ENCODE results near the gene SNX25. TPM values are rescaled to one million over a fixed set of nuclear protein-coding genes. Genes with fewer than 3 reads are reported as not detected.

Gene SNX25
- total and polyA plus RNA-seq, 2 experiments from 2014 or later, result 6.9 to 25.0 TPM

DNA sequence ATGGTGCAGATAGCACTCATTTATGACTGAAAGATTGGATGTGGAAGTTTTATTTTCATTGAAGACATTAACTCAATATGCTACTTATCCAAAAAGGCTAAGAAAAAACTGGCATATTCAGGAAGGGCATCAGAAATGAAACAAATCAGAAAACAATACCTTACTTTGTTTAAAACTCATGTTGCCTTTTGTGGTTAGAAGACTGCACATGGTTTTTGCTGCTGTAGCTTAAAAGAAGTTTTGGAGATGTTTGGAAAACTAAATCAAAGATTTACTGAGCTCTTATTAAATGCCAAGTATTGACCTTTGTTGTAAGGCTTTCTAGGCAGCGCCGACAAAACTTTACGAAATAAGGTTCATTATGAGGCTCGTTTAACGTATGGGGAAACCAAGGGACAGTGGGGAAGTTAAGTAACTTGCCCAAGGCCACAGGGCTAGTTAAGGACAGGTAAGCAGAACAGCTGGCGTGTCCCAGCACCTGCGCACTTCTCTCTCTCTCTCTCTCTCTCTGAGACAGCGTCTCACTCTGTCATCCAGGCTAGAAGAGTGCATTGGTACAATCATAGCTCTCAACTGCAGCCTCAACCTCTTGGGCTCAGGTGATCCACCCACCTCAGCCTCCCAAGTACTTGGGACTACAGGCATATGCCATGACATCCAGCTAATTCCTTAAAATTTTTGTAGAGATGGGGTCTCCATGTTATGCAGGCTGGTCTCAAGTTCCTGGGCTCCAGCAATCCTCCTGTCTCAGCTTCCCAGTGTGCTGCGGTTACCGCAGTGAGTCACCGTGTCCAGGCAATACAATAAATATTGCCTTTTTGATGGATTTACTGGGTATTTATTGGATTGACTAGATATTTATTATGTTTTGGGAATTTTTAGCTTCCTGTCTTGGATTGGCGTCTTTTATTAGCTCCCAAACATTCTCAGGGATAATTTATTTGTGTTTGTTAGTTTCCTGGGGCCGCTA lies 170.2 kb downstream of the SNX25 start:
- Histone ChIP-seq H3K27me3 (ENCODE audit: insufficient read depth) (no peaks in the 10 kb centered on the region), H3K79me2 (replicated peaks; ENCODE audit: insufficient read depth) (no peaks in the 10 kb centered on the region), H3K4me2 (no peak overlapping the region), H3K27ac (ENCODE audit: low read depth) (no peak overlapping the region), H3K9me2 (ENCODE audit: insufficient read depth) (no peaks in the 10 kb centered on the region), H2AFZ (no peak overlapping the region), H4K20me1 (replicated peaks; ENCODE audit: insufficient read depth) (no peaks in the 10 kb centered on the region), H3K4me3 (no peak overlapping the region), H3K4me1 (ENCODE audit: insufficient read depth) (0 out of 2 replicates have a peak, but pooled peaks cover 3% of the 10 kb centered on the region), H3K36me3 (ENCODE audit: insufficient read depth) (no peaks in the 10 kb centered on the region), H3F3A (replicated peaks; ENCODE audit: low read depth) (no peaks in the 10 kb centered on the region)
- ATAC-seq (no peak), DNase-seq (ENCODE audit: low spot score) (no peak)
- no peak overlapping the region for H3K27ac Mint-ChIP-seq
- no peak for TF ChIP-seq ZNF114 (CRISPR knock-in tag; IDR thresholded peaks at IDR 0.05)
- TF ChIP-seq STAT1 (IDR thresholded peaks at IDR 0.05; ENCODE audit: unreplicated experiment), result no peak
- TF ChIP-seq, protein P1, sequence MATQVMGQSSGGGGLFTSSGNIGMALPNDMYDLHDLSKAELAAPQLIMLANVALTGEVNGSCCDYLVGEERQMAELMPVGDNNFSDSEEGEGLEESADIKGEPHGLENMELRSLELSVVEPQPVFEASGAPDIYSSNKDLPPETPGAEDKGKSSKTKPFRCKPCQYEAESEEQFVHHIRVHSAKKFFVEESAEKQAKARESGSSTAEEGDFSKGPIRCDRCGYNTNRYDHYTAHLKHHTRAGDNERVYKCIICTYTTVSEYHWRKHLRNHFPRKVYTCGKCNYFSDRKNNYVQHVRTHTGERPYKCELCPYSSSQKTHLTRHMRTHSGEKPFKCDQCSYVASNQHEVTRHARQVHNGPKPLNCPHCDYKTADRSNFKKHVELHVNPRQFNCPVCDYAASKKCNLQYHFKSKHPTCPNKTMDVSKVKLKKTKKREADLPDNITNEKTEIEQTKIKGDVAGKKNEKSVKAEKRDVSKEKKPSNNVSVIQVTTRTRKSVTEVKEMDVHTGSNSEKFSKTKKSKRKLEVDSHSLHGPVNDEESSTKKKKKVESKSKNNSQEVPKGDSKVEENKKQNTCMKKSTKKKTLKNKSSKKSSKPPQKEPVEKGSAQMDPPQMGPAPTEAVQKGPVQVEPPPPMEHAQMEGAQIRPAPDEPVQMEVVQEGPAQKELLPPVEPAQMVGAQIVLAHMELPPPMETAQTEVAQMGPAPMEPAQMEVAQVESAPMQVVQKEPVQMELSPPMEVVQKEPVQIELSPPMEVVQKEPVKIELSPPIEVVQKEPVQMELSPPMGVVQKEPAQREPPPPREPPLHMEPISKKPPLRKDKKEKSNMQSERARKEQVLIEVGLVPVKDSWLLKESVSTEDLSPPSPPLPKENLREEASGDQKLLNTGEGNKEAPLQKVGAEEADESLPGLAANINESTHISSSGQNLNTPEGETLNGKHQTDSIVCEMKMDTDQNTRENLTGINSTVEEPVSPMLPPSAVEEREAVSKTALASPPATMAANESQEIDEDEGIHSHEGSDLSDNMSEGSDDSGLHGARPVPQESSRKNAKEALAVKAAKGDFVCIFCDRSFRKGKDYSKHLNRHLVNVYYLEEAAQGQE (IDR thresholded peaks at IDR 0.05; ENCODE audit: unreplicated experiment), result no peak
- no peak for TF ChIP-seq EZH2phosphoT487 (IDR thresholded peaks at IDR 0.05; ENCODE audit: unreplicated experiment)
- TF ChIP-seq ZNF331 (CRISPR knock-in tag; IDR thresholded peaks at IDR 0.05; ENCODE audit: low read depth), result no peak
- TF ChIP-seq, protein P2, sequence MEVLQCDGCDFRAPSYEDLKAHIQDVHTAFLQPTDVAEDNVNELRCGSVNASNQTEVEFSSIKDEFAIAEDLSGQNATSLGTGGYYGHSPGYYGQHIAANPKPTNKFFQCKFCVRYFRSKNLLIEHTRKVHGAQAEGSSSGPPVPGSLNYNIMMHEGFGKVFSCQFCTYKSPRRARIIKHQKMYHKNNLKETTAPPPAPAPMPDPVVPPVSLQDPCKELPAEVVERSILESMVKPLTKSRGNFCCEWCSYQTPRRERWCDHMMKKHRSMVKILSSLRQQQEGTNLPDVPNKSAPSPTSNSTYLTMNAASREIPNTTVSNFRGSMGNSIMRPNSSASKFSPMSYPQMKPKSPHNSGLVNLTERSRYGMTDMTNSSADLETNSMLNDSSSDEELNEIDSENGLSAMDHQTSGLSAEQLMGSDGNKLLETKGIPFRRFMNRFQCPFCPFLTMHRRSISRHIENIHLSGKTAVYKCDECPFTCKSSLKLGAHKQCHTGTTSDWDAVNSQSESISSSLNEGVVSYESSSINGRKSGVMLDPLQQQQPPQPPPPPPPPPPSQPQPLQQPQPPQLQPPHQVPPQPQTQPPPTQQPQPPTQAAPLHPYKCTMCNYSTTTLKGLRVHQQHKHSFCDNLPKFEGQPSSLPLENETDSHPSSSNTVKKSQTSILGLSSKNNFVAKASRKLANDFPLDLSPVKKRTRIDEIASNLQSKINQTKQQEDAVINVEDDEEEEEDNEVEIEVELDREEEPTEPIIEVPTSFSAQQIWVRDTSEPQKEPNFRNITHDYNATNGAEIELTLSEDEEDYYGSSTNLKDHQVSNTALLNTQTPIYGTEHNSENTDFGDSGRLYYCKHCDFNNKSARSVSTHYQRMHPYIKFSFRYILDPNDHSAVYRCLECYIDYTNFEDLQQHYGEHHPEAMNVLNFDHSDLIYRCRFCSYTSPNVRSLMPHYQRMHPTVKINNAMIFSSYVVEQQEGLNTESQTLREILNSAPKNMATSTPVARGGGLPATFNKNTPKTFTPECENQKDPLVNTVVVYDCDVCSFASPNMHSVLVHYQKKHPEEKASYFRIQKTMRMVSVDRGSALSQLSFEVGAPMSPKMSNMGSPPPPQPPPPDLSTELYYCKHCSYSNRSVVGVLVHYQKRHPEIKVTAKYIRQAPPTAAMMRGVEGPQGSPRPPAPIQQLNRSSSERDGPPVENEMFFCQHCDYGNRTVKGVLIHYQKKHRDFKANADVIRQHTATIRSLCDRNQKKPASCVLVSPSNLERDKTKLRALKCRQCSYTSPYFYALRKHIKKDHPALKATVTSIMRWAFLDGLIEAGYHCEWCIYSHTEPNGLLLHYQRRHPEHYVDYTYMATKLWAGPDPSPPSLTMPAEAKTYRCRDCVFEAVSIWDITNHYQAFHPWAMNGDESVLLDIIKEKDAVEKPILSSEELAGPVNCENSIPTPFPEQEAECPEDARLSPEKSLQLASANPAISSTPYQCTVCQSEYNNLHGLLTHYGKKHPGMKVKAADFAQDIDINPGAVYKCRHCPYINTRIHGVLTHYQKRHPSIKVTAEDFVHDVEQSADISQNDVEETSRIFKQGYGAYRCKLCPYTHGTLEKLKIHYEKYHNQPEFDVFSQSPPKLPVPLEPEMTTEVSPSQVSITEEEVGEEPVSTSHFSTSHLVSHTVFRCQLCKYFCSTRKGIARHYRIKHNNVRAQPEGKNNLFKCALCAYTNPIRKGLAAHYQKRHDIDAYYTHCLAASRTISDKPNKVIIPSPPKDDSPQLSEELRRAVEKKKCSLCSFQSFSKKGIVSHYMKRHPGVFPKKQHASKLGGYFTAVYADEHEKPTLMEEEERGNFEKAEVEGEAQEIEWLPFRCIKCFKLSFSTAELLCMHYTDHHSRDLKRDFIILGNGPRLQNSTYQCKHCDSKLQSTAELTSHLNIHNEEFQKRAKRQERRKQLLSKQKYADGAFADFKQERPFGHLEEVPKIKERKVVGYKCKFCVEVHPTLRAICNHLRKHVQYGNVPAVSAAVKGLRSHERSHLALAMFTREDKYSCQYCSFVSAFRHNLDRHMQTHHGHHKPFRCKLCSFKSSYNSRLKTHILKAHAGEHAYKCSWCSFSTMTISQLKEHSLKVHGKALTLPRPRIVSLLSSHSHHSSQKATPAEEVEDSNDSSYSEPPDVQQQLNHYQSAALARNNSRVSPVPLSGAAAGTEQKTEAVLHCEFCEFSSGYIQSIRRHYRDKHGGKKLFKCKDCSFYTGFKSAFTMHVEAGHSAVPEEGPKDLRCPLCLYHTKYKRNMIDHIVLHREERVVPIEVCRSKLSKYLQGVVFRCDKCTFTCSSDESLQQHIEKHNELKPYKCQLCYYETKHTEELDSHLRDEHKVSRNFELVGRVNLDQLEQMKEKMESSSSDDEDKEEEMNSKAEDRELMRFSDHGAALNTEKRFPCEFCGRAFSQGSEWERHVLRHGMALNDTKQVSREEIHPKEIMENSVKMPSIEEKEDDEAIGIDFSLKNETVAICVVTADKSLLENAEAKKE (CRISPR knock-in tag; IDR thresholded peaks at IDR 0.05), result no peak
- TF ChIP-seq POLR2AphosphoS5 (IDR thresholded peaks at IDR 0.05; ENCODE audit: low read depth), result no peak
- no peak for TF ChIP-seq CREB1 (CRISPR knock-in tag; IDR thresholded peaks at IDR 0.05; ENCODE audit: low read depth)
- TF ChIP-seq, protein P3, sequence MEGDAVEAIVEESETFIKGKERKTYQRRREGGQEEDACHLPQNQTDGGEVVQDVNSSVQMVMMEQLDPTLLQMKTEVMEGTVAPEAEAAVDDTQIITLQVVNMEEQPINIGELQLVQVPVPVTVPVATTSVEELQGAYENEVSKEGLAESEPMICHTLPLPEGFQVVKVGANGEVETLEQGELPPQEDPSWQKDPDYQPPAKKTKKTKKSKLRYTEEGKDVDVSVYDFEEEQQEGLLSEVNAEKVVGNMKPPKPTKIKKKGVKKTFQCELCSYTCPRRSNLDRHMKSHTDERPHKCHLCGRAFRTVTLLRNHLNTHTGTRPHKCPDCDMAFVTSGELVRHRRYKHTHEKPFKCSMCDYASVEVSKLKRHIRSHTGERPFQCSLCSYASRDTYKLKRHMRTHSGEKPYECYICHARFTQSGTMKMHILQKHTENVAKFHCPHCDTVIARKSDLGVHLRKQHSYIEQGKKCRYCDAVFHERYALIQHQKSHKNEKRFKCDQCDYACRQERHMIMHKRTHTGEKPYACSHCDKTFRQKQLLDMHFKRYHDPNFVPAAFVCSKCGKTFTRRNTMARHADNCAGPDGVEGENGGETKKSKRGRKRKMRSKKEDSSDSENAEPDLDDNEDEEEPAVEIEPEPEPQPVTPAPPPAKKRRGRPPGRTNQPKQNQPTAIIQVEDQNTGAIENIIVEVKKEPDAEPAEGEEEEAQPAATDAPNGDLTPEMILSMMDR (conservative IDR thresholded peaks at IDR 0.05; ENCODE audit: low read depth in 2 of 2), result no peak
- TF ChIP-seq, protein P4, sequence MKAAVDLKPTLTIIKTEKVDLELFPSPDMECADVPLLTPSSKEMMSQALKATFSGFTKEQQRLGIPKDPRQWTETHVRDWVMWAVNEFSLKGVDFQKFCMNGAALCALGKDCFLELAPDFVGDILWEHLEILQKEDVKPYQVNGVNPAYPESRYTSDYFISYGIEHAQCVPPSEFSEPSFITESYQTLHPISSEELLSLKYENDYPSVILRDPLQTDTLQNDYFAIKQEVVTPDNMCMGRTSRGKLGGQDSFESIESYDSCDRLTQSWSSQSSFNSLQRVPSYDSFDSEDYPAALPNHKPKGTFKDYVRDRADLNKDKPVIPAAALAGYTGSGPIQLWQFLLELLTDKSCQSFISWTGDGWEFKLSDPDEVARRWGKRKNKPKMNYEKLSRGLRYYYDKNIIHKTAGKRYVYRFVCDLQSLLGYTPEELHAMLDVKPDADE (IDR thresholded peaks at IDR 0.05), result no peak
- no peak for TF ChIP-seq NANOG (IDR thresholded peaks at IDR 0.05; ENCODE audit: borderline replicate concordance)
- TF ChIP-seq EZH2 (IDR thresholded peaks at IDR 0.05; ENCODE audit: low read depth, unreplicated experiment), result no peak
- H3K4me3 Mint-ChIP-seq, result no peak overlapping the region
- no peaks in the 10 kb centered on the region for H3K27me3 Mint-ChIP-seq (ENCODE audit: insufficient read depth, low read depth, poor library complexity)
- H3K36me3 Mint-ChIP-seq (ENCODE audit: low read depth), result peaks cover 10% of the 10 kb centered on the region
- H3K9me3 Mint-ChIP-seq, result peaks cover 9% of the 10 kb centered on the region; the same call in 2 of the 3 replicates
- 0 out of 3 replicates have a peak, but pooled peaks cover 2% of the 10 kb centered on the region for H3K4me1 Mint-ChIP-seq

Measured in GM23338 (cell line).